NCI-H526 (cell line): ENCODE measurements around the gene EIF1.
"Not testable (repeated sequence)": the region's sequence is repeated elsewhere in the genome, so short reads cannot be mapped to it uniquely, and the experiment has no call there.

Experiments
- DNase-seq, 2 experiments: peaks; one replicate each; lab custom pipeline; 2025; lab: John Stamatoyannopoulos, UW

Gene EIF1

GRCh38 chr17:41678907-41679739, 9.6 kb upstream of the EIF1 start:
- no peak for DNase-seq

- no peak for DNase-seq
Measured at GRCh38 chr17:41679740-41680425, 8.8 kb upstream of the EIF1 start.

DNA sequence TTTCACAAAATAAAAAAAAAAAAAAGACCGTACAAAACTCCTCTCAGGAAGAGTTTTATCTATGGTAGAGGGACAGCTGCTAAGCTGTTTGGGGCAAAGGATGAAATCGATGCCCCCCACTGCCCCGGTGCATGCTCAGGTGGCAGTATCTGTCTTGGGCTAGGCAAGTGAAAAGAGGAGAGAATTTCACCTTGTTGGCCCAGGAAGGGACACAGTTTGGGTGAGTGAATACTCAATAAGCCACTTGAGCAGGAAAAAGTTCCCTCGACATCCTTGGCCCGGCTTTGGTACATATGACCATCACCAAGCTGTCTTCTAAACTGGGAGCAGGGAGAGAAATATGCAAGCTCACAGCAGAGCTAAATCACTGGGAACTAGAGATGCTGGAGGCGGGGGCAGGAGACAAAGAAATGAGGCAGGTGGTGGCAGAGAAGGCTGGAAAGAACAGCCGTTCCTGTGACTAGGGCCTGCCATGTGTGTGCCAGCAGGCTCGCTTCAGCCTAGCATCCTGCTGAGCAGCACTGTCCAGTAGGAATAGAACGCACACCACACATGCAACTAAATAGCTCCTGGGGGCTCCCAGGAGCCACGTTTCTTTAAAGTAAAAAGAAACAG, 8.2 kb upstream of the EIF1 start:
- DNase-seq: no peak

GRCh38 chr17:41681776-41682175, 6.9 kb upstream of the EIF1 start:
- DNase-seq: no peak

DNA sequence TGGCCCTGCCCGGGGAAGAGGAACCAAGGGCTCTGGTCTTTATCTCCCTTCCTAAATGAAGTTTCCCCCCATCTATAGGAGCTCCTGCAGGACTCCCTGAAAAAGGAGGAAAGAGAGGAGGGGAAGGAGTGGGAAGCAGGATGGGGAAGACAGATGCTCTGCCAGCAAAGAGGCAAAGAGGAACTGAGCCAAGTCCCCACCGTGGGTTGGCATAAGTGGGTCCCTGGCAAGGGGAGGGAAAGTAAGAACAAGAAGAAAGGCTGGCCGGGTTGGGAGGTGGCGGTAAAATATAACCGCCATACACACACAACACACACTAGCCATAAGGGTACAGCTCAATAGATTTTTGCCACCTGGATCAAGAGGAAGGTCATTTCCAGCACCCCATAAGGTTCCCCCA, 6.1 kb upstream of the EIF1 start:
- DNase-seq: no peak

DNA sequence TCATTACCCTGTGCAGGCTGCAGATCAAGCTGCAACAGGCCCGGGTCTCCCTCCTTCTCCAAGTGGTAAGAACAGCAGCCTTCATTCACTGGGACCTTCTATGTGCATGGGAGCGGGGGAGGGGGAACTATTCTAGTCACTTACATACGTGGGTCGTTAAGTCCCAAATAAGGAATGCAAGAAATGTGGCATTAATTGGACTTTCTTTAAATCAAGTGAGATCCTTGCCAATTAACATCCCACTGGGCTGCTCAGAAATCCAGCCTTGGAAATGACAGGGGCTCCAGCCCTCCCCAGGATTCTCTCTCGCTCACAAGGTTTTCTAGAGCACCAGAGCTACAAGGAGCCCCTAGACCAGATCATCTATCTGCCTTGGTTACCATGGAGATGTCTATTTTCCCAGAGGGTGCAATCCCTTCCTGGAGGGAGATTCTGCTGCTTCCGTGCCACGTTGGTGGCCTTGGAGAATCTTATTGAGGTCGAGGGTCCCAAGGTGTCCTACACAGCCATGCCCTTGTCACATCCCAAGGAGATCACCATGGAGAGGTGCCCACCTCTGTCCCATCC, 5.2 kb upstream of the EIF1 start:
- no peak for DNase-seq

DNA sequence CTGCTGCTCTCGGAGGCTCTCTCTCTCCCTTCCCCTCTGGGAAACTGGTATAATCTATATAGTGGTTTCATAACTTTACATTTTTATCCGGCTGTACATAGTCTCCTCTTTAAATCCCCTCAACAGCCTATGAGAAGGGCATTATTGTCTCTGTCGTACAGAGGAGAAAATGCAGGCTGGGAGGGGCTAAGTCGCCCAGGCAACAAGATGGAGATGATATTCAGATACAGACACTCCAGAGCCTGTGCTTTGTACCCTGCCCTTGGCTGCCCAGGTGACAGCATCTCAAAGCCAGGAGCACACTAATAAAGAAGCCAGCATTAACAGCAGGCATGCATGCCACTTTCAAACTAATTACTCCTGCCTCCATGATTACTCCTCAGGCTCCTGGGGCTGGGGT, 4.7 kb upstream of the EIF1 start:
- DNase-seq: peak in 1 of 2 experiments; percentile 63

DNA sequence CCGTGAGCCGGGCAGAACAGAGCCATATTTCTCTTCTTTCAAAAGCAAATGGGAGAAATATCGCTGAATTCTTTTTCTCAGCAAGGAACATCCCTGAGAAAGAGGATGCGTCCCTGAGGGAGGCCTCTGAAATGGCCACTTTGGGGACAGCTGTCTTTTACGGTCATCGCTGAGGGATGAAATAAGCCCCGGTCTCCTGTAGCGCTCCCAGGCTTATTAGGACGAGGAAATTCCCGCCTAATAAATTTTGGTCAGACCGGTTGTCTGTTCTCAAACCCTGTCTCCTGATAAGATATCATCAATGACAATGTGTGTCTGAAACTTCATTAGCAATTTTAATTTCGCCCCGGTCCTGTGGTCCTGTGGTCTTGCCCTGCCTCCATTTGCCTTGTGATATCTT, 2.9 kb upstream of the EIF1 start:
- not testable (repeated sequence) for DNase-seq

DNA sequence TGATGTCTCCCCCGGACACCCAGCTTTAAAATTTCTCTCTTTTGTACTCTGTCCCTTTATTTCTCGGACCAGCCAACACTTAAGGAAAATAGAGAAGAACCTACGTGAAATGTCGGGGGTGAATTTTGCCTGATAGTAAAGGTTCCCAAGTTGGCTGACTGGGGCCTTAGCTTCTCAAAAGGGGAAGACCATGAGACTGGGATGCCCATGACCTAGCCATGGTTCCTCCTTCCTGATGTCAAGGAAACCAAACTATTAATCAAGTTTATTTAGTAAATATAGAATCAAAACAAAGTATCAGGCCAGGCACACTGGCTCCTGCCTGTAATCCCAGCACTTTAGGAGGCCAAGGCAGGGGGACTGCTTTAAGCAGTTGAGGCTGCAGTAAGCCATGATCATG, 2.4 kb upstream of the EIF1 start:
- DNase-seq: no peak

GRCh38 chr17:41687828-41688640, 651 bp upstream of the EIF1 start:
- peak; percentile 45 to 57 for DNase-seq

DNA sequence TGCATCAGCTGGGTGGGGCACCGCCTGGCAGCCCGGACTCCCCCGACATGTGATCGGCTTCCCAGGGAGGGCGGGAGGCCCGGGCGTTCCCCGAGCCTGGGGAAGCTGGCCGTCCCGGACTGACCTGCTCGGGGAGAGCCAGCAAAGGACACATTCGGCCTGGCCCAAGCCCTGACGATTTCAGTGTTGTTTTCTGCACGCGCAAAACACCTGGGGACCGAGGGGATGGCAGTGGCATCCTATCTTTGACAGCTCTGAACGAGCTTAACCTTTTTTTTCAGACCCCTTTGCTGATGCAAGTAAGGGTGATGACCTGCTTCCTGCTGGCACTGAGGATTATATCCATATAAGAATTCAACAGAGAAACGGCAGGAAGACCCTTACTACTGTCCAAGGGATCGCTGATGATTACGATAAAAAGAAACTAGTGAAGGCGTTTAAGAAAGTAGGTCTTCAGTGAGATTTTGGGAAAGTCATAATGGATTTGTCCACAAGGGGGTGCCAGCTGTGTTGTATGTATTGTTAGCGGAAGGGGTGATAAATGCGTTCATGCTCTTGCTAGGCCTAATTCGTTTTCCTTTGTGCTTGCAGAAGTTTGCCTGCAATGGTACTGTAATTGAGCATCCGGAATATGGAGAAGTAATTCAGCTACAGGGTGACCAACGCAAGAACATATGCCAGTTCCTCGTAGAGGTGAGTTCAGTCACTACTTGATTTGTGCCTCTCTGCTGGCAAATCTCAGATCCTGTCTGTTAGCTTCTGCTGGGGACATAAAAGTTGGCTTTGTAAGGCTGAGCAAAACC, 1.0 kb downstream of the EIF1 start:
- peak; percentile 54 to 72 for DNase-seq

DNA sequence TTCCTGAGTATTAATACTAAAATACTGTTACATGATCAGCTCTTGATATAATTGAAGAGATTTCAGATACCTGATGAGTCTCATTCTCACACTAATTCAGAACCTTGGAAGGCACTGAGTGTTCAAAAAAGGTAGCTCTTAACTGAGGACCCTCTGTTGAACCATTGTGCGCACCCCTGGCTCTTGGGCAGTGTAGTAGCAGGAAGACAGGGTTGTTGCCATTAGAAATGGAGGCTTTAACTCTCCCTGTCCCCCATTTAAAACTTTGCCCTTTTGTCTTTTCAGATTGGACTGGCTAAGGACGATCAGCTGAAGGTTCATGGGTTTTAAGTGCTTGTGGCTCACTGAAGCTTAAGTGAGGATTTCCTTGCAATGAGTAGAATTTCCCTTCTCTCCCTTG, 1.8 kb downstream of the EIF1 start:
- DNase-seq: no peak

DNA sequence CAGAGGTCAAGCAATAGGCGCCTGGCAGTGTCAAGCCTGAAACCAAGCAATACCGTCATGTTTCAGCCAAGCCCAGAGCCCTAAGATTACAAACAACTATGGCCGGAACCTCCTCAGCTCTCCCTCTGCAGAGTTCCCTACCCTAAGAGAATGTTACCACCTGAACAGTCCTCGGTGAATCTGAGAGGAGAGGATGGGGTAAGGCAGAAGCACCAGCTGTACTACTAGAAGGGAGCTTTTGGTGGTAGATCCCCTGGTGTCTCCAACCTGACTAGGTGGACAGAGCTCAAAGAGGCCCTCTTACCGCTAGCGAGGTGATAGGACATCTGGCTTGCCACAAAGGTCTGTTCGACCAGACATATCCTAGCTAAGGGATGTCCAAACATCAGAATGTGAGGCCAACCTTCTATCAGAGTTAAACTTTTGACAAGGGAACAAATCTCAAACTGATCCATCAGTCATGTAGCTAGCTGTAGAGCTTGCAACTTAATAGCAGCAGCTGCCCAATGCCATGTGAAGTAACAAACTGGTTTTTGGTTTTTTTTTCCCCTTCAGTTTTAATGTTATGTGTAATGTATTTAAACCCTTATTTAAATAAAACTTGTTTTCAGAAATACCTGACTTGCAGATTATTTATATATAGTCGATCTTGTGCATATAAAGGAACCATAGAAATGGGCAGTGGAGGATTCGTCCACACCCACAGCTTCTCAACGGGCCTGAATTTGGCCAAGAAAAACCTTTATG, 2.5 kb downstream of the EIF1 start:
- no peak for DNase-seq

DNA sequence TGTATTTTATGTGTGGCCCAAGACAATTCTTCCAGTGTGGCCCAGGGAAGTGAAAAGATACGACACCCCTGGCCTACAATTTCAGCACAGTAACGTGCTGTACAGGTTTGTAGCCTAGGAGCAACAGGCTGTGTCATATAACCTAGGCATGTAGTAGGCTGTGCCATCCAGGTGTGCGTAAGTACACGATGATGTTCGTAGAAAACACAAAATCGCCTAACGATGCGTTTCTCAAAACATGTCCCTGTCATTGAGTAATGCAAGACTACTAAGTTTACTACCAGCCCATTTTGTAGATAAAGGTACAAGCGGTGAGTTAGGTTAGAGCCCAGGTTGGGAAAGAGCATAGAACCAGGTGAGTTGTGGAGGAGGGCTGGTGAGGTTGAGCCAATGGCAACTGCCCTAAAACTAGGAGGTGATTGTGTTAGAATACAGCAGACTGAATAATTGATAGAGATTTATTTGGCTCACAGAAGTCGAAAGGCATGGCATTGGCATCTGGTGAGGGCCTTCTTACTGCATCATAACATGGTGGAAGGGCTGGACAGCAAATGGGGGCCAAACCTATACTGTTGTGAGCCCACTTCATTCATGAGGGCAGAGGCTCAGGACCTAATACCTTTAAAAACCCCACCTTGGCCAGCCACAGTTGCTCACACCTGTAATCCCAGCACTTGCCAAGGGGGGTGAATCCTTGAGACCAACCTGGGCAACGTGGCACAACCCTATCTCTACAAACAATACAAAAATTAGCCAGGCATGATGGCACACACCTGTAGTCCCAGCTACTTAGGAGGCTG, 4.2 kb downstream of the EIF1 start:
- no peak for DNase-seq

- DNase-seq: no peak
Measured at GRCh38 chr17:41695134-41695661, 6.5 kb downstream of the EIF1 start.

GRCh38 chr17:41695954-41696757, 7.5 kb downstream of the EIF1 start:
- peak; percentile 74 to 81 for DNase-seq

GRCh38 chr17:41697122-41697962, 8.7 kb downstream of the EIF1 start:
- peak in 1 of 2 experiments; percentile 15 for DNase-seq
